ENCODE data around the gene NDUFA12.
"Not testable (repeated sequence)": the region's sequence is repeated elsewhere in the genome, so short reads cannot be mapped to it uniquely, and the experiment has no call there.

NDUFA12 gene

DNA sequence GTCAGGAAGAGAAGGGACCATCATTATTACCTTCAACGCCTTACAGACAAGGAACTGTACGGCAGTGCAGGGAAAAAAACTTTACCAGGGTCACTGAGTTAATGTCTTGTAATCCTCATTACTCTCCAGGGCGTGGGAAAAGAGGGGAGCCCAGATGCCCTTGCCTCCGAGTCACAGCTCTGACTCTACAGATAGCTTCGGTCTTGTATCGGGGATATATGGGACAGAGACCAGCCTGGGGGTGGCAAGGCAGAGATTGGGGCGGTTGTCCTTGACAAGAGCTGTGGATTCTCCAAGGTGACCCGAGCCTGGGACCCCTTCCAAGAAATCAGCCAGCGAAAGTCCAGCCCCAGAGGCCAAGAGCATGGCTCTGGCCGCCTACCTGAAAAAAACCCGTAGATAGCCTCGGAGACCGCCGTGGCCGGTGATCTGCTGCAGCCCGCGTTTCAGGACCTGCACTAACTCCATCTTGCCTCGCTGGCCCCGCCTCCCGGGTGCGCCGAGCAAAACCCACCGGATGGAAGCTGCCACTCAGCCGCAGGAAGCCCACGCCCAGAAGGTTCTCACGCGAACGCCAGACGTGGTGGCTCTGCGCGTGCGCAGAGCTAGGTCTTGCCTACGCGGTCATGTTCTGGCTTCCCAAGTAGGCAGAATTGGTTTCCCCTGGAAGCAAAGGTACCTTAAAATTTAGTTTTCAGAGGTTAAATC is at the start of gene NDUFA12:
NDUFA12 (minus strand) TSS at position 485 of the 708 bp plus-strand sequence; CDS start at position 468, 17 bp downstream.
- DNase-seq (ENCODE audit: low read depth in 1 of 2, low spot score in 1 of 2), result peak; percentile 88 to 90

DNA sequence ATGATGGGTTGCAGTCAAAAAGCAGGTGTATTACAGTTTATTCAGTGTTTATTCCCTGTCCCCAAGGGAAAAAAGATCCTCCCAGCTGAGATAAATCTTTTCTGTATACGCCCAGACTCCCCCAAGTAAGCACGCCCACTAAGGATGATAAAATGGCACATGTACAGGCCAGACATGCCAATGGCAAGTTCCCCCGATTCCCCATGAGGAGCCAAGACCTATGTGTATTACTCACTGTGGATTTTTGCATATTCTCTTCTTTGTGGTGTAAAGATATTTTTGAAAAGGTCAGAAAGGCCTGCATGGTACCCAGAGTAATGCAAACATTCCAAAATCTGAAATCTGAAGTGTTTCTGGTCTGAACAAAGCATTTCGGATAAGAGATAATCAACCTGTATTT is 47.7 kb upstream of the NDUFA12 start:
- no peak for DNase-seq (ENCODE audit: low read depth in 1 of 2, low spot score in 1 of 2)

DNA sequence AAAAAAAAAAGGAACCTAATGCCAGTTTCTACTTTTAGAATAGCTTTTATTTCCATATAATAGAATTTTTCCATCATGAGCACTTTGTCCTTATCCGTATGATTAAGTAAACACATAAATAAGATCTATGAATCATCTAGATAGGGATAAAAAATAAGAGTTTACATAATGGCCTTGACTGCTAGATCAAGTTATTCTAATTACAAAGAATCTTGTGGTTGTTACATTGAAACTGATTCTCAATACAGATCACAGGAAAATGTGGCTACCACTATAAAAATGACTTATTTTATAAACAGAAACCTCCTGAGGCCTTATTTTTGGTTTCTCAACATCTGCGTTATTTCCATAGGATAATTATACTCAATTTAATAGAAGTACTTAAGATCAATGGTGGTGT is 34.4 kb upstream of the NDUFA12 start:
- no peak for DNase-seq (ENCODE audit: low read depth in 1 of 2, low spot score in 1 of 2)

DNA sequence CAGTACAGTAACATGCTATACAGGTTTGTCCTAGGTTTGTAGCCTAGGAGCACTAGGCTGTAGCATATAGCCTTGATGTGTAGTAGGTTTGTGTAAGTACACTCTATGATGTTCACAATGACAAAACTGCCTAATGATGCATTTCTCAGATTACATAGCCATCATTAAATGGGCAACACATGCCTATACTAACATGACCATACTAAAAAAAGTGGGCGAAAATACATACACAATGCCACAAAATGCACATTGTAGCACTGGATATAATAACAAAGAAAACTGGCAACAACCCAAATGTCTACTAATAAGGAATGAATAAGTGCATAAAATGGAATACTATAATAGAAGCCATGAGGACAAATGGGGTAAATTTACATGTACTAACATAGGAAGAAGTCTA is 31.3 kb upstream of the NDUFA12 start:
- DNase-seq (ENCODE audit: low read depth in 1 of 2, low spot score in 1 of 2), result no peak

DNA sequence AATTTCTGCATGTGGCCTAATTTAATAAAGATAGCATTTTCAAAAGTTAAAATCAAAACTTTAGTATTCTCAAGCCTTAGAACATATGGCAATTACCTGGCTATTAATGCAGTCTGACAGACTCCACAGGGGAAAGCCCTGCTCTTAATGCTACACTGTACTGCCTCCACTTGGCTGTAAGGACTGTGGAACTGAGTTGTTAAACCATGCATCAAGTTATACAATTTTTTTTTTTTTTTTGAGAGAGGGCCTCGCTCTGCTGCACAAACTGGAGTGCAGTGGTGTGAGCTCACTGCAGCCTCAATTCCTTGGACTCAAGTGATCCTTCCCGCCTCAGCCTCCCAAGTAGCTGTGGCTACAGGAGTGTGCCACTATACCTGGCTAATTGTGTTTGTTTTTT is 19.0 kb upstream of the NDUFA12 start:
- no peak for DNase-seq (ENCODE audit: low read depth in 1 of 2, low spot score in 1 of 2)

DNA sequence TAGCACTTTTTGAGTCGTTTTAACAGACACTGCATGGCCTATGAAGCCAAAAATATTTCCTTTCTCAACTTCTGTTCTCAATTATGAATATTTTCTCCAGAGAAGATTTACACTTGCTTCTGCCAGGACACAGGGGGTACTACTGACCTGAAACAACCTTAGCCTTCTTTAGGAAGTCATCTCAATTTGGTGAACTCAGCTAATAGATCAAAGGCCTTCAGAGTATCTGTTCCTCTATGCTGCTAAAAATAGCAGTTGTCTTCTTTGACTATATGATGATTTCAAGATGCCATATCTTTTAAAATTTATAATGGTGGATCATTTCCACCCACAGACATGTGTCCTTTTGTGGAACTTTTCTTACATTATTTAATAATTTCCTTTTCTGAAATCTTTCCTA is 14.0 kb upstream of the NDUFA12 start:
- DNase-seq (ENCODE audit: low read depth in 1 of 2, low spot score in 1 of 2), result no peak

DNA sequence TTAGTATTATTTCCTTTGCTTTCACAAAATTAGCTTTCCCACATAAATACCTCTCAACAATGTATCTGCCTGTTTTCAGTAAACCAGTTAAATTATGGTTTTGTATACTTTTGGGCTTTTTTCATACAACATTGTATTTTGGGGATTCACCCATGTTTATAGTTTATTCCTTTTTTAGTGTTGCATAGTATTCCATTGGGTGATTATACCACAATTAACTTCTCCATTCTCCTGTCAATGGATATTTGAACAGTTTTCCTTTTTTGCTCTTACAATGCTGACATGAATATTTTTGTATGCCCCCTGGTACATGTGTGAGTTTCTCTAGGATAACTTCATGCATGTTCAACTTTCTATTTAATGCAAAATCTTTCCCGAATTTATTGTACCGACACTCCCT is 12.6 kb upstream of the NDUFA12 start:
- no peak for DNase-seq (ENCODE audit: low read depth in 1 of 2, low spot score in 1 of 2)

DNA sequence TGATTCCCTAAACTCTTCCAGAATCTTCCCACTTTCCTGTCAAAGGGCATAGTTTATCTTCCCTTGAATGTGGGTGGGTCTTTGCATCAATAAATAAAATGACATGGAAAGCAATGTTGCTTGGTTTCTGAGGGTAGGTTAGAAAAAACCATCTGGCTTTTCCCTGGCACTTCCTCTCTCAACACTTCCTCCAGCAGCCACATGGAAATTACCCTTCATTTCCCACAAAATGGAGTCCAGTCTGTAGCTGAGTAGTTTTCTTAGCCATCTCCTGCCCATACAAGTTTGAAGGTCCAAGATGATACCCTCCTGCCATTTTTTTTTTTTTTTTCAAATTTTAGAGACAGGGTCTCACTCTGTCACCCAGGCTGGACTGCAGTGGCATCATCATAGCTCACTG is 11.1 kb upstream of the NDUFA12 start:
- DNase-seq (ENCODE audit: low read depth in 1 of 2, low spot score in 1 of 2), result no peak

DNA sequence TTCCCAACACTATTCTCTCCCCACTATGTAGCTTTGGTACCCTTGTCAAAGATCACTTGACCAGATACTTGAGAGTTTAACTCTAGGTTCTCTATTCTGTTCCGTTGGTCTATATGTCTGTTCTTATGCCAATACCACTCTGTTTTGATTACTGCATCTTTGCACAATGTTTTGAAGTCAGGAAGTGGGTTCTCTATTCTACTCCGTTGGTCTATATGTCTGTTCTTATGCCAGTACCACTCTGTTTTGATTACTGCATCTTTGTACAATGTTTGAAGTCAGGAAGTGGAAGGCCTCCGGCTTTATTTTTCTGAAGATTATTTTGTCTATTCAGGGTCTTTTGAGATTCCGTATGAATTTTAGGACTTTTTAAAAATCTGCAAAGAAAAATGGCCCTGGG is 2.7 kb upstream of the NDUFA12 start:
- DNase-seq (ENCODE audit: low read depth in 1 of 2, low spot score in 1 of 2), result no peak

DNA sequence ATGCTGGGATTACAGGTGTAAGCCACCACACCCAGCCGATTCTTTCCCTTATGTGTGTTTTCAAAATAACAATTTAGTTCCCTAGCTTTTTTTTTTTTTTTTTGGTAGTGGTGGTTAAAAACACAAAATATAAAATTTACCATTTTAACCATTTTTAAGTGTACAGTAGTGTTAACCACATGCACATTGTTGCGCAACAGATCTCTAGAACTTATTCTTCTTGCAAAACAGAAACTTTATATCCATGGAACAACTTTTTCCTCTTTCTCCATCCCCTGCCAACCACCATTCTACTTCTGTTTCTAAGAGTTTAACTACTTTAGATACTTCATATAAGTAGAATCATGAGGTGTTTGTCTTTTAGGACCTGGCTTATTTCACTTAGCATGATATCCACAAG is 1.1 kb upstream of the NDUFA12 start:
- DNase-seq (ENCODE audit: low read depth in 1 of 2, low spot score in 1 of 2), result no peak

DNA sequence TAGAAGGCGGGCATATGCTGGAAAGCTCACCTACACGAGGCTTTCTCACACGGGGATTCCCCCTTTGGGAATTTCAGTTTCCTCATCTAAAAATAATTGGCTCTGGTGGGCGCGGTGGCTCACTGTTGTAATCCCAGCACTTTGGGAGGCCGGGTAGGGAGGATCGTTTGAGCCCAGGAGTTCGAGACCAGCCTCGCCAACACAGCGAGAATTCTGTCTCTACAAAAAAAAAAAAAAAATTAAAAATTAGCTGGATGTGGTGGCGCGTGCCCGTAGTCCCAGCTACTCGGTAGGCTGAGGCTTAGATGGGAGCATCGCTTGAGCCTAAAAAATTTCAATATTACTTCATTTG is 400 bp upstream of the NDUFA12 start:
- no peak for DNase-seq (ENCODE audit: low read depth in 1 of 2, low spot score in 1 of 2)

DNA sequence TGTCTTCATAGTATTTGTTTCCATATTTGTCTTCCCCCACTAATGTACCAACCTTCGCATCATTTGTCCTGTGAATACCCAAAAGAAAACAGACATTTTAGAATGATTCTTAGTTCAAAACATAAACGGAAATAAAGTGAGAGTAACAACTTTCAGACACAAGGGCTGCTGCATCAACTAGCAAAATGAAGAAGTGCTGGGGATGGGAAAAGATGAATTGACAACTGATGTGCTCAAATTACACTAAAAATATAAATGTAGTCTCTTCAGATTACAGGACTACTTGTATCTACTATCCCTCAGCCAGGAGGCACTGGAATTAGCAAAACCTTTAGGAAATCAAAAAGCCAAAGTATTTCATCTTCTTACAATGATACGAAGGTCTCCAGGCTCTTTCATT is 743 bp downstream of the NDUFA12 start:
- DNase-seq (ENCODE audit: low read depth in 1 of 2, low spot score in 1 of 2), result no peak

DNA sequence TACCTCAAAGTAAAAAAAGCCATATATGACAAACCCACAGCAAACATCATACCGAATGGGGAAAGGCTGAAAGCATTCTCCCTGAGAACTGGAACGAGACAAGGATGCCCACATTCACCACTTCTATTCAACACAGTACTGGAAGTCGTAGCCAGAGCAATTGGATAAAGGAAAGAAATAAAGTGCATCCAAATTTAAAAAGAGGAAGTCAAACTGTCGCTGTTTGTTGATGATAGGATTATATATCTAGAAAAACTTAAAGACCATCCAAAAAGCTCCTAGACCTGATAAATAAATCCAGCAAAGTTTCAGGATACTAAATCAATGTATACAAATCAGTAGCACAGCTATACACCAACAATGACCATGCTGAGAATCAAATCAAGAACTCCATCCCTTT is 5.2 kb downstream of the NDUFA12 start:
- DNase-seq (ENCODE audit: low read depth in 1 of 2, low spot score in 1 of 2), result no peak

DNA sequence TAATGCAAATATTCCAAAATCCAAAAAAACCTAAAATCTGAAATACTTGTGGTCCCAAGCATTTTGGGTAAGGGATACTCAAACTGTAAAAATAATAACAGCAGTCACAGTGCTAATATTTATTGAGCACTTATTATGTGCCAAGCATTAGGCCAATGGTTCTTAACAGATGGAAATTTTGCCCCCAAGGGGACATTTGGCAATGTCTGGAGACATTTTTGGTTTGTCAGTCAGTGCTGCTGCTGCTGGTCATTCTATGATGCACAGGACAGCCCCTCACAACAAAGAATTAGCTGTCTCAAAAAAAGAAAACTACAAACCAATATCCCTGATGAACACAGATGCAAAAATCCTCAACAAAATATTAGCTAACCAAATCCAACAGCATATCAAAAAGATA is 5.8 kb downstream of the NDUFA12 start:
- no peak for DNase-seq (ENCODE audit: low read depth in 1 of 2, low spot score in 1 of 2)

DNA sequence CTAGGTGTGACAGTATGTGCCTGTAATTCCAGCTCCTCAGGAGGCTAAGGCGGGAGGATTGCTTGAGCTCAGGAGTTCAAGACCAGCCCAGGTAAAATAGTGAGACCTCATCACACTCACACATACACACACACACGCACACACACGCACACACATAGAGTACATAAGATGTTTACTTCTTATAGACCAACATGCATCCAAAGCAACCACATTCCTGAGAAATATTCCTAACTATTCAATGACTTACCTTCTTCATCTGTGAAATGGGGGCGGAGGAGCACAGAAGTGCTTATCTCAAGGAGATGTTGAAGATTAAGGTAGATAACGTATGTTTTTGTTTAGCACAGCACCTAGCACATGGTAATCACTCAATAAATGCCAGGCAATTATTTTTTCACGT is 6.4 kb downstream of the NDUFA12 start:
- no peak for DNase-seq (ENCODE audit: low read depth in 1 of 2, low spot score in 1 of 2)

DNA sequence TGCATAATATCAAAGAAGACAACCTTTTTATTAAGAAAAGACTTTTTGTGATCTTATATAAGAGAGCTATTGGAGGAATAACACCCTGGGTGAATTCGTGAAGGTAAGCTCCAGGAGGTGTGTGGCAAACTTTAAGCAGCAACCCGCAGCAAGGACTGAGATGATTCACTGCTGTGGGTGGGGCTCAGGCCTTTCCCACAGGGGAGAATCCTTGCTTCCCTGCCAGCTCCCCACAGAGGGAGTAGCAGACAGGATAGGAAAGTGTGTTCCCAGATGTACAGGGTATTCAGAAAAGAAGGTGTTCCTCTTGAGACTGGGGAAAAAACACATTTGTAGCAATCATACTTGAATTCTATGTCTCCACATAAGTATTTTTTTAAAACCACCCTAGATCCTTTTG is 9.2 kb downstream of the NDUFA12 start:
- no peak for DNase-seq (ENCODE audit: low read depth in 1 of 2, low spot score in 1 of 2)

DNA sequence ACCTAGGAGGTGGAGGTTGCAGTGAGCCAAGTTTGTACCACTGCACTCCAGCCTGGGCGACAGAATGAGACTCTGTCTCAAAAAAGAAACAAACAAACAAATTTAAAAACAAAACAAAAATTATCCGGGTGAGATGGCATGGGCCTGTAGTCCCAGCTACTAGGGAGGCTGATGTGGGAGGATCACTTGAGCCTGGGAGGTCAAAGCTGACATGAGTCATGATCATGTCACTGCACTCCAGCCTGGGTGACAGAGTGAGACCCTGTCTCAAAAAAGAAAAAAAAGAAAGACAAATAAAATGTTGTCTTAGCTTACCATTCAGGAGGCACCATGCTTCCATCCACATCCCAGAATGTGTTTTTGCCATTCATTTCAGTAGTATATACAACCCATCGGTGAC is 9.6 kb downstream of the NDUFA12 start:
- not testable (repeated sequence) for DNase-seq (ENCODE audit: low read depth in 1 of 2, low spot score in 1 of 2)

DNA sequence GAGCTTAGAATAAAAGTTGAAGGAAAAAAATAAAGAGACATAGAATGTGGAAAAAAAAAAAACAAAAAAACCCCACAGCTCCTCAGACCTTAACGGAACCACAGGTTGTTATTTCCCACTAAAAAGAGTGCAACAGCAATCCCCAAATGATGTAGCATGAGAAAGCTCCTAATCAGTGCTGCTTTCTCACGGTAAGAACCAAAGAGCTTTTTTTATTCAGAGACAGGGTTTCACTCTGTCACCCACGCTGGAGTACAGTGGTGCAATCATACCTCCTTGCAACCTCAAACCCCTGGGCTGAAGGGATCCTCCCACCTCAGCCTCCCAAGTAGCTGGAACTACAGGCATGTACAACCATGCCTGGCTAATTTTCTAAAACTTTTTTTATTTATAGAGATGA is 13.3 kb downstream of the NDUFA12 start:
- DNase-seq (ENCODE audit: low read depth in 1 of 2, low spot score in 1 of 2), result no peak

DNA sequence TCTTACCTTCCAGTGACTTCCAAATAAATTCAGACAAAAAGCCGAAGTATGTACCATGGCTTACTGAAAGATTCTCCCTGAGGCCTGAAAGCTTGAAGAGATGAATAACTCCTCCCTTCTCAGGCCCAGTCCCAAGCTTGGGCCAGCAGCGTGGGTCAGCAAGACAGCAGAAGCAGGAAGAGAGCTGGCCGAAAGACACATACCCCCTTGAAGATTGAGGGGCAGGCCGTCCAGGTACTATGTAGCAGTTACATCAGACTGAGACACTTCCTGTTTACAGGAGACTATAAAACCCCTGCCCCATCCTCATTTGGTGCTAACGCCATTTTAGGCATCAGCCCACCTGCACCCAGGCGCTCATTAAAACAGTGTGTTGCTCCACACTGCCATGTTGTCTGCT is 15.0 kb downstream of the NDUFA12 start:
- DNase-seq (ENCODE audit: low read depth in 1 of 2, low spot score in 1 of 2), result no peak

DNA sequence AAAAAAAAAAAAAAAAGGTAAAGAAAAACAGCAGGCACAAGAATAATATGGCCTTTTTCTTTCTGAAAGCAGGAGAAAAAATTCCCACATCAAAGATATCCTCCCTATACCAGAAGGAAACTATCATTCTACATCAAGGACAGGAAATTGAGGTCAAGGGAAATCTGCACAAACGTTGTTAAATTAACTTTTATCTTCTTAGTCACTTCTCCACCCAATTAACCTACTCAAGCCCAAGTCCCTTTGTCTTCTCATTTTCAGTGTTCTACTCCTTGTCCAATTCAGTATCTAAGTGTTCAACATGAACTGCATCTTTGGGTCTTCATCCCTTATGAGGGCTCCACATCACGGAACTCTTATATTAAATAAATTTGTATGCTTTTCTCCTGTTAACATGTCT is 15.7 kb downstream of the NDUFA12 start:
- DNase-seq (ENCODE audit: low read depth in 1 of 2, low spot score in 1 of 2), result no peak

DNA sequence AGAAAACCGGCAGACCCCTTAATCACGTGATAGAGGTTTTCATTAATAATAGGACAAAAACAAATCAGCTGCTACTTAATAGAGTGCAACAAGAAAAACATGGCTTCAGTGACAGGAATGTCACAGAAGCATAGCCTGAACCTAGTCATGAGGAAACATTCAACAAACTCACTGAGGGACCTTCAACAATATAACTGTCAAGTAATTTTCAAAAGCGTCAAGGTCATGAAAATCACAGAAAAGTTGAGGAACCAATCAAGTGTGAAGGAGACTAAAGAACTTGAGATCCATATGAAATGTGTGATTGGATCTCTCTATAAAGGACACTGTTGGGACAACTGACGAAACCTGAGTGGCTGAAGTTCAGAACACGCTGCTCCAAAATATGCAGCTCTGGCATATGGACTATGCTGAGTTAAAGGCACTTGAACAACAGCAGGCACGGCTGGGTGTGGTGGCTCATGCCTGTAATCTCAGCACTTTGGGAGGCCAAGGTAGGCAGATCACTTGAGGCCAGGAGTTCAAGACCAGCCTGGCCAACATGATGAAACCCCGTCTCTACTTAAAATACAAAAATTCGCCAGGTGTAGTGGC is 16.3 kb downstream of the NDUFA12 start:
- no peak for DNase-seq (ENCODE audit: low read depth in 1 of 2, low spot score in 1 of 2)

DNA sequence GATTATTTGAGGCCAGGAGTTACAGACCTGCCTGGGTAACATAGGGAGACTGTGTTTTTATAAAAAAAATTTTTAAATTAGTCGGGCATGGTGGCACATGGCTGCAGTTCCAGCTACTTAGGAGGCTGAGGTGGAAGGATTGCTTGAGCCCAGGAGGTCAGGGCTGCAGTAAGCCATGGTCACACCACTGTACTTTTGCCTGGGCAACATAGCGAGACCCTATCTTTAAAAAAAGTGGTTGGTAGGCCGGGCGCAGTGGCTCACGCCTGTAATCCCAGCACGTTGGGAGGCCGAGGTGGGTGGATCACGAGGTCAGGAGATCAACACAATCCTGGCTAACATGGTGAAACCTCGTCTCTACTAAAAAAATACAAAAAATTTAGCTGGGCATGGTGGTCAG is 18.4 kb downstream of the NDUFA12 start:
- DNase-seq (ENCODE audit: low read depth in 1 of 2, low spot score in 1 of 2), result not testable (repeated sequence)

DNA sequence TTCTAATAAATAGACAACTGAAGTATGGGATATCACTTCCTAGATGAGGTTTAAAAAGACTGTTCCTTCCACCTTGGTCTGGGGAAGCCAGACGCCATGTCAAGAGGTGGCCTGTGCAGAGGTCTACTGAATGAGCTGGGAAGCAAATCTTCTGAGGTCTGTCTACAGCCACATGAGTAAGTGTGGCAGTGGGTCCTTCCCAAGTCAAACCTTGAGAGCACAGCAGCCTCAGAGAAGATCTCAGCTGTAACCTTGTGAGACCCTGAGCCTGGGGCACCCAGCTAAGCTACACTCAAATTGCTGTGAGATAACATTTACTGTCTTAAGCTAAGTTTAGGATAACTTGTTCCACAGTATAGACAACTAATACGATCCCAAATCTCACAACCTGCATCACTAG is 20.2 kb downstream of the NDUFA12 start:
- no peak for DNase-seq (ENCODE audit: low read depth in 1 of 2, low spot score in 1 of 2)
